H9 (cell line): ENCODE results near the gene SRGN. TPM values are rescaled to one million over a fixed set of nuclear protein-coding genes. Genes with fewer than 3 reads are reported as not detected.

Experiments
- DNase-seq: peaks from one replicate; pipeline ENCODE4 v3.0.0-alpha.2; 2017
- H2AFZ ChIP-seq: one replicate; pipeline ENCODE4 v1.6.1; 2013; ENCODE audit warnings: mild to moderate bottlenecking, low read length, control low read depth, moderate library complexity
- H2AK5ac ChIP-seq: 2 replicates; pipeline ENCODE4 v1.6.1; 2013; ENCODE audit warnings: low read length, control low read depth, mixed read lengths; ENCODE audit not compliant: insufficient read length
- H2BK120ac ChIP-seq: one replicate; pipeline ENCODE4 v1.6.1; 2013; ENCODE audit warnings: low read depth, mild to moderate bottlenecking, low read length, control low read depth, inconsistent platforms; ENCODE audit not compliant: poor library complexity, severe bottlenecking
- H2BK12ac ChIP-seq: 2 replicates; pipeline ENCODE4 v1.6.1; 2013; ENCODE audit warnings: low read length, control low read depth, mixed read lengths, low read depth; ENCODE audit not compliant: insufficient read length
- H2BK15ac ChIP-seq: 2 replicates; pipeline ENCODE4 v1.6.1; 2013; ENCODE audit warnings: low read depth, low read length, control low read depth
- H2BK20ac ChIP-seq: one replicate; pipeline ENCODE4 v1.6.1; 2013; ENCODE audit warnings: low read depth, mild to moderate bottlenecking, low read length, control low read depth, inconsistent platforms; ENCODE audit not compliant: poor library complexity, severe bottlenecking
- H2BK5ac ChIP-seq: 2 replicates; pipeline ENCODE4 v1.6.1; 2013; ENCODE audit warnings: low read length, control low read depth, mixed read lengths; ENCODE audit not compliant: insufficient read length
- H3K14ac ChIP-seq: 2 replicates; pipeline ENCODE4 v1.6.1; 2013; ENCODE audit warnings: low read length, control low read depth; ENCODE audit not compliant: insufficient read depth
- H3K18ac ChIP-seq: 2 replicates; pipeline ENCODE4 v1.6.1; 2013; ENCODE audit warnings: low read depth, mild to moderate bottlenecking, mixed read lengths, low read length, control low read depth; ENCODE audit not compliant: insufficient read length
- H3K23ac ChIP-seq: 2 replicates; pipeline ENCODE4 v1.6.1; 2013; ENCODE audit warnings: low read length, control low read depth, mixed read lengths, low read depth; ENCODE audit not compliant: insufficient read length
- H3K23me2 ChIP-seq: 2 replicates; pipeline ENCODE4 v1.6.1; 2013; ENCODE audit warnings: low read depth, mild to moderate bottlenecking, mixed read lengths, low read length, control low read depth; ENCODE audit not compliant: insufficient read length, poor library complexity, severe bottlenecking
- H3K27ac ChIP-seq: 2 replicates; pipeline ENCODE4 v1.5.1; 2013; ENCODE audit warnings: low read length, control low read depth, mixed read lengths, low read depth; ENCODE audit not compliant: insufficient read length
- H3K27me3 ChIP-seq: 2 replicates; pipeline ENCODE4 v1.6.1; 2013; ENCODE audit warnings: low read length, control low read depth, inconsistent platforms; ENCODE audit not compliant: insufficient read depth
- H3K4ac ChIP-seq: 2 replicates; pipeline ENCODE4 v1.6.1; 2013; ENCODE audit warnings: low read depth, mild to moderate bottlenecking, control low read depth, inconsistent platforms, low read length, moderate library complexity
- H3K4me1 ChIP-seq: 2 replicates; pipeline ENCODE4 v1.6.1; 2013; ENCODE audit warnings: low read length, control low read depth, inconsistent platforms; ENCODE audit not compliant: insufficient read depth
- H3K4me2 ChIP-seq: 2 replicates; pipeline ENCODE4 v1.6.1; 2013; ENCODE audit warnings: low read length, control low read depth, mixed read lengths; ENCODE audit not compliant: insufficient read length, insufficient read depth
- H3K56ac ChIP-seq: 2 replicates; pipeline ENCODE4 v1.6.1; 2013; ENCODE audit warnings: low read depth, mild to moderate bottlenecking, mixed read lengths, low read length, control low read depth; ENCODE audit not compliant: insufficient read length
- H3K79me1 ChIP-seq: 2 replicates; pipeline ENCODE4 v1.6.1; 2013; ENCODE audit warnings: low read depth, mild to moderate bottlenecking, moderate library complexity, low read length, control low read depth, inconsistent platforms; ENCODE audit not compliant: insufficient read depth, poor library complexity, severe bottlenecking
- H3K79me2 ChIP-seq: 2 replicates; pipeline ENCODE4 v1.6.1; 2013; ENCODE audit warnings: low read length, control low read depth, inconsistent platforms; ENCODE audit not compliant: insufficient read depth
- H3K9ac ChIP-seq: 2 replicates; pipeline ENCODE4 v1.6.1; 2013; ENCODE audit warnings: low read length, control low read depth, mixed read lengths; ENCODE audit not compliant: insufficient read length; ENCODE audit errors: extremely low read depth
- H3K9me3 ChIP-seq: one replicate; pipeline ENCODE4 v1.6.1; 2013; ENCODE audit warnings: low read depth, low read length, inconsistent platforms; ENCODE audit not compliant: control insufficient read depth
- H3T11ph ChIP-seq: one replicate; pipeline ENCODE4 v1.6.1; 2013; ENCODE audit warnings: mild to moderate bottlenecking, low read length, control low read depth, inconsistent platforms
- H4K20me1 ChIP-seq: one replicate; pipeline ENCODE4 v1.6.1; 2013; ENCODE audit not compliant: control insufficient read depth, insufficient read length, insufficient read depth
- H4K5ac ChIP-seq: 2 replicates; pipeline ENCODE4 v1.6.1; 2013; ENCODE audit warnings: low read depth, mild to moderate bottlenecking, mixed read lengths, low read length, control low read depth; ENCODE audit not compliant: insufficient read length
- H4K8ac ChIP-seq: replicated peaks from 2 replicates; pipeline ENCODE4 v1.6.1; 2013; ENCODE audit warnings: low read length, control low read depth, mixed read lengths, low read depth; ENCODE audit not compliant: insufficient read length
- H4K91ac ChIP-seq: 2 replicates; pipeline ENCODE4 v1.6.1; 2013; ENCODE audit warnings: low read depth, mild to moderate bottlenecking, moderate library complexity, mixed read lengths, low read length, control low read depth; ENCODE audit not compliant: insufficient read length
- H3K27ac Mint-ChIP-seq, 3 experiments: 2 replicates in 2 of 3; 3 replicates in 1 of 3; pipeline ENCODE4 v1.8.0; 2020 to 2021; ENCODE audit warnings: mixed read lengths in 3 of 3, mild to moderate bottlenecking in 1 of 3, moderate library complexity in 1 of 3
- H3K27me3 Mint-ChIP-seq: 2 replicates; pipeline ENCODE4 v1.8.0; 2021; ENCODE audit warnings: low read depth, mild to moderate bottlenecking, moderate library complexity, mixed read lengths
- H3K36me3 Mint-ChIP-seq, 3 experiments: 2 replicates in 2 of 3; 3 replicates in 1 of 3; pipeline ENCODE4 v1.8.0; 2020 to 2021; ENCODE audit warnings: low read depth in 3 of 3, mixed read lengths in 3 of 3; ENCODE audit not compliant: insufficient read depth in 1 of 3
- H3K4me1 Mint-ChIP-seq, 2 experiments: 2 replicates each; pipeline ENCODE4 v1.8.0; 2020; ENCODE audit warnings: mixed read lengths in 2 of 2
- H3K4me3 Mint-ChIP-seq, 2 experiments: 2 replicates in 1 of 2; 3 replicates in 1 of 2; pipeline ENCODE4 v1.8.0; 2020 to 2021; ENCODE audit warnings: mild to moderate bottlenecking in 2 of 2, mixed read lengths in 2 of 2, moderate library complexity in 1 of 2
- H3K9me3 Mint-ChIP-seq, 2 experiments: 2 replicates in 1 of 2; 3 replicates in 1 of 2; pipeline ENCODE4 v1.8.0; 2020; ENCODE audit warnings: mild to moderate bottlenecking in 2 of 2, mixed read lengths in 2 of 2, moderate library complexity in 1 of 2
- WGBS: extraction: QIAGEN DNeasy Blood & Tissue Kit; methylation state at CpG from one replicate; pipeline ENCODE4 v1.1.7; 2013; ENCODE audit warnings: missing lambda C conversion rate, low lambda C conversion rate, mixed read lengths; ENCODE audit not compliant: insufficient read length; ENCODE audit errors: extremely low coverage; 5-methylcytosine and 5-hydroxymethylcytosine counted together
- total RNA-seq: library from RNA; stranded (reverse); gene quantifications from 2 replicates; pipeline ENCODE4 v1.2.1, GENCODE V29; 2021
- TF ChIP-seq, protein P1 (sequence below): fragments of 200-600 bp; sonication (generic); conservative IDR thresholded peaks from 3 replicates; pipeline ENCODE4 v1.8.0; 2021; ENCODE audit warnings: antibody characterized with exemption, mild to moderate bottlenecking

The SRGN gene
- total RNA-seq, 1 experiment from 2014 or later = not detected

GRCh38 chr10:69123306-69123746 is 35.4 kb downstream of the SRGN start:
- Histone ChIP-seq H2BK20ac (no peak overlapping the region), H2BK120ac (no peak overlapping the region), H3K4ac (no peak overlapping the region; the same call in 1 of the 2 replicates), H4K8ac (no peak overlapping the region), H3K27me3 (no peaks in the 10 kb centered on the region), H4K5ac (no peak overlapping the region), H3K4me1 (no peaks in the 10 kb centered on the region), H2BK5ac (no peak overlapping the region), H3K14ac (peak overlapping the region; percentile 97), H3K56ac (no peak overlapping the region), H3K9me3 (no peaks in the 10 kb centered on the region), H3K79me2 (no peaks in the 10 kb centered on the region; the same call in 1 of the 2 replicates), H3K9ac (peak overlapping the region; percentile 97), H2AFZ (no peak overlapping the region), H3T11ph (no peak overlapping the region), H3K23ac (no peak overlapping the region), H4K20me1 (no peaks in the 10 kb centered on the region), H4K91ac (no peak overlapping the region), H2BK12ac (no peak overlapping the region), H3K18ac (peak overlapping the region; percentile 99), H3K4me2 (peak overlapping the region; percentile 86), H3K27ac (peak overlapping the region; percentile 86), H2AK5ac (no peak overlapping the region), H3K79me1 (no peaks in the 10 kb centered on the region), H3K23me2 (peaks cover 6% of the 10 kb centered on the region), H2BK15ac (no peak overlapping the region)
- Mint-ChIP-seq H3K4me3 (peak overlapping the region; percentile 89 to 90), H3K27ac (peak overlapping the region; percentile 99), H3K27me3 (no peaks in the 10 kb centered on the region), H3K4me1 (peaks cover 13 to 22% of the 10 kb centered on the region in 2 experiments), H3K9me3 (no peaks in the 10 kb centered on the region), H3K36me3 (no peaks in the 10 kb centered on the region)
- DNase-seq = no peak
- WGBS = no CpG with 5 or more reads among the region's 16 CpGs
- TF ChIP-seq, protein P1, sequence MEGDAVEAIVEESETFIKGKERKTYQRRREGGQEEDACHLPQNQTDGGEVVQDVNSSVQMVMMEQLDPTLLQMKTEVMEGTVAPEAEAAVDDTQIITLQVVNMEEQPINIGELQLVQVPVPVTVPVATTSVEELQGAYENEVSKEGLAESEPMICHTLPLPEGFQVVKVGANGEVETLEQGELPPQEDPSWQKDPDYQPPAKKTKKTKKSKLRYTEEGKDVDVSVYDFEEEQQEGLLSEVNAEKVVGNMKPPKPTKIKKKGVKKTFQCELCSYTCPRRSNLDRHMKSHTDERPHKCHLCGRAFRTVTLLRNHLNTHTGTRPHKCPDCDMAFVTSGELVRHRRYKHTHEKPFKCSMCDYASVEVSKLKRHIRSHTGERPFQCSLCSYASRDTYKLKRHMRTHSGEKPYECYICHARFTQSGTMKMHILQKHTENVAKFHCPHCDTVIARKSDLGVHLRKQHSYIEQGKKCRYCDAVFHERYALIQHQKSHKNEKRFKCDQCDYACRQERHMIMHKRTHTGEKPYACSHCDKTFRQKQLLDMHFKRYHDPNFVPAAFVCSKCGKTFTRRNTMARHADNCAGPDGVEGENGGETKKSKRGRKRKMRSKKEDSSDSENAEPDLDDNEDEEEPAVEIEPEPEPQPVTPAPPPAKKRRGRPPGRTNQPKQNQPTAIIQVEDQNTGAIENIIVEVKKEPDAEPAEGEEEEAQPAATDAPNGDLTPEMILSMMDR = no peak; the same call in 2 of the 3 replicates
